Mesangial cell (primary cell): ENCODE measurements around the gene MEX3C. TPM values are rescaled to one million over a fixed set of nuclear protein-coding genes. Genes with fewer than 3 reads are reported as not detected.

ENCODE experiments used
- total RNA-seq: library from RNA; depleted of rRNA; stranded (reverse); fragments of >200 nt; gene quantifications from 2 replicates; pipeline ENCODE4 v1.2.3, GENCODE V29; 2015

Gene MEX3C
- 32.8 and 42.3 TPM in 2 replicates for total RNA-seq

GRCh38 chr18:51197661-51198424 lies at the start of gene MEX3C:
Gene MEX3C, minus strand, starts transcription at chr18:51197681. Its CDS starts 361 bp downstream, at chr18:51197320.

Other genes with a start within 250 kb of the MEX3C start
- gene ELAC1, start 229.6 kb downstream of the MEX3C start, total RNA-seq = 2.8 and 5.1 TPM in 2 replicates
- 54.6 and 55.5 TPM in 2 replicates for gene SMAD4, start 167.5 kb downstream of the MEX3C start, total RNA-seq